Endometrial microvascular endothelial cells (primary cell): ENCODE data around the gene CTDSPL. TPM values are rescaled to one million over a fixed set of nuclear protein-coding genes. Genes with fewer than 3 reads are reported as not detected.

Experiments
- in situ Hi-C: cut with HindIII; loops from 2 replicates; pipeline ENCODE4 v1.10.0; 2017; ENCODE audit warnings: low sequenced_read_pairs, low pct_unique_long_range_greater_than_20kb; ENCODE audit errors: inconsistent ontology term
- total RNA-seq: library from RNA; depleted of rRNA; stranded (reverse); fragments of >200 nt; gene quantifications from one replicate; pipeline ENCODE4 v1.2.3, GENCODE V29; 2015; ENCODE audit errors: inconsistent ontology term

Gene CTDSPL
- total RNA-seq, 1 donor from 2014 or later: 17.2 TPM

- in situ Hi-C loops: no loop called here
Observed at GRCh38 chr3:37905987-37906674, 44.5 kb downstream of the CTDSPL start.

GRCh38 chr3:37906734-37907282 lies 45.1 kb downstream of the CTDSPL start:
- in situ Hi-C loops: no loop called here

- in situ Hi-C loops: no loop called here
Observed at GRCh38 chr3:37907371-37907770, 45.7 kb downstream of the CTDSPL start.

- in situ Hi-C loops: no loop called here
Observed at GRCh38 chr3:37907906-37908305, 46.2 kb downstream of the CTDSPL start.

GRCh38 chr3:37909067-37909911 lies 47.6 kb downstream of the CTDSPL start:
- in situ Hi-C loops: no loop called here

- in situ Hi-C loops: no loop called here
Observed at GRCh38 chr3:37910671-37911400, 49.2 kb downstream of the CTDSPL start.

GRCh38 chr3:37912052-37912733 lies 50.5 kb downstream of the CTDSPL start:
- in situ Hi-C loops: no loop called here

- in situ Hi-C loops: no loop called here
Observed at GRCh38 chr3:37913522-37913921, 51.8 kb downstream of the CTDSPL start.

GRCh38 chr3:37916685-37917084 lies 55.0 kb downstream of the CTDSPL start:
- in situ Hi-C loops: no loop called here

GRCh38 chr3:37918627-37919026 lies 56.9 kb downstream of the CTDSPL start:
- in situ Hi-C loops: no loop called here

- in situ Hi-C loops: no loop called here
Observed at GRCh38 chr3:37920156-37920699, 58.5 kb downstream of the CTDSPL start.

- in situ Hi-C loops: no loop called here
Observed at GRCh38 chr3:37921025-37921424, 59.3 kb downstream of the CTDSPL start.

GRCh38 chr3:37922721-37923568 lies 61.3 kb downstream of the CTDSPL start:
- in situ Hi-C loops: no loop called here

GRCh38 chr3:37923569-37924040 lies 61.9 kb downstream of the CTDSPL start:
- in situ Hi-C loops: no loop called here

- in situ Hi-C loops: no loop called here
Observed at GRCh38 chr3:37924453-37924852, 62.8 kb downstream of the CTDSPL start.

GRCh38 chr3:37925157-37925556 lies 63.5 kb downstream of the CTDSPL start:
- in situ Hi-C loops: no loop called here

- in situ Hi-C loops: no loop called here
Observed at GRCh38 chr3:37926611-37927010, 64.9 kb downstream of the CTDSPL start.

- in situ Hi-C loops: no loop called here
Observed at GRCh38 chr3:37930495-37930894, 68.8 kb downstream of the CTDSPL start.
